ENCODE measurements around the gene CPSF3. TPM values are rescaled to one million over a fixed set of nuclear protein-coding genes. Genes with fewer than 3 reads are reported as not detected.

Gene CPSF3
- total RNA-seq, 1 experiment from 2014 or later = 68.5 TPM

GRCh38 chr2:9416267-9416961 is 7.0 kb upstream of the CPSF3 start:
- H3K79me2 ChIP-seq (ENCODE audit: insufficient read depth, low read length) = peaks cover 37% of the 10 kb centered on the region

More at GRCh38 chr2:9416267-9416961, 7.0 kb upstream of the CPSF3 start:
- no peaks in the 10 kb centered on the region for H3K9me3 ChIP-seq (ENCODE audit: control insufficient read depth in 1 of 2, insufficient read depth in 1 of 2, low read depth in 1 of 2, low read length in 2 of 2)
- H3K36me3 ChIP-seq (ENCODE audit: control insufficient read depth in 1 of 2, insufficient read depth in 2 of 2, low read length in 2 of 2) = peaks cover 0 to 4% of the 10 kb centered on the region in 2 experiments; a peak in 1 of 4 replicates
- H3K27me3 ChIP-seq (ENCODE audit: insufficient read depth, low read length) = no peaks in the 10 kb centered on the region
- no TSS peak for BruUV-seq (replicated peaks)
- H3K27ac ChIP-seq (ENCODE audit: low read depth, low read length) = no peak overlapping the region
- DNase-seq (ENCODE audit: low read depth, low spot score) (no peak), ATAC-seq (no peak)
- H3K4me2 ChIP-seq (ENCODE audit: low read length) = no peak overlapping the region
- H2AFZ ChIP-seq (ENCODE audit: low read depth, low read length, poor library complexity, severe bottlenecking) = no peak overlapping the region
- H4K20me1 ChIP-seq (ENCODE audit: insufficient read depth) = no peaks in the 10 kb centered on the region
- H3K4me1 ChIP-seq (ENCODE audit: control insufficient read depth in 1 of 2, insufficient read depth in 2 of 2, low read length in 2 of 2) = no peaks in the 10 kb centered on the region
- ChIA-PET RAD21 (ENCODE audit: low non-redundant PET in 1 of 2, low total read pairs in 2 of 2, uncharacterized antibody in 2 of 2, unreplicated experiment in 2 of 2) (no interaction called here), POLR2A (no interaction called here), CTCF (no interaction called here)
- no peak for TF ChIP-seq CEBPB (IDR thresholded peaks at IDR 0.05; ENCODE audit: low read depth)
- no peak for TF ChIP-seq JUND (IDR thresholded peaks at IDR 0.05)
- no peak for TF ChIP-seq ELF1 (IDR thresholded peaks at IDR 0.05; ENCODE audit: borderline replicate concordance, low read depth)
- TF ChIP-seq SP1 (IDR thresholded peaks at IDR 0.05; ENCODE audit: low read depth) = no peak
- TF ChIP-seq EGR1 (IDR thresholded peaks at IDR 0.05; ENCODE audit: low read depth) = no peak
- TF ChIP-seq EZH2phosphoT487 (IDR thresholded peaks at IDR 0.05; ENCODE audit: borderline replicate concordance) = no peak
- TF ChIP-seq FOSL1 (IDR thresholded peaks at IDR 0.05; ENCODE audit: low read depth) = no peak
- no peak for TF ChIP-seq REST (IDR thresholded peaks at IDR 0.05; ENCODE audit: low read depth)
- TF ChIP-seq YY1 (IDR thresholded peaks at IDR 0.05; ENCODE audit: extremely low read depth, insufficient replicate concordance, low read depth, low read length) = no peak
- no peak for TF ChIP-seq ZBTB33 (IDR thresholded peaks at IDR 0.05; ENCODE audit: extremely low read depth, insufficient replicate concordance, low read length)
- no peak for TF ChIP-seq SRF (IDR thresholded peaks at IDR 0.05; ENCODE audit: low read depth)
- no peak for TF ChIP-seq SIN3A (IDR thresholded peaks at IDR 0.05; ENCODE audit: low read depth)
- no peak for TF ChIP-seq POLR2AphosphoS5 (IDR thresholded peaks at IDR 0.05; ENCODE audit: low read depth, low read length)
- no peak for TF ChIP-seq EZH2 (IDR thresholded peaks at IDR 0.05)
- TF ChIP-seq CBX3 (IDR thresholded peaks at IDR 0.05; ENCODE audit: low read depth) = no peak
- no peak for TF ChIP-seq ATF3 (IDR thresholded peaks at IDR 0.05)
- TF ChIP-seq POLR2A (IDR thresholded peaks at IDR 0.05; ENCODE audit: borderline replicate concordance, extremely low read depth, insufficient read depth, insufficient read length) = no peak
- TF ChIP-seq, protein P1, sequence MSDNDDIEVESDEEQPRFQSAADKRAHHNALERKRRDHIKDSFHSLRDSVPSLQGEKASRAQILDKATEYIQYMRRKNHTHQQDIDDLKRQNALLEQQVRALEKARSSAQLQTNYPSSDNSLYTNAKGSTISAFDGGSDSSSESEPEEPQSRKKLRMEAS (IDR thresholded peaks at IDR 0.05) = no peak
- TF ChIP-seq RAD21 (IDR thresholded peaks at IDR 0.05; ENCODE audit: low read depth) = no peak
- no peak for TF ChIP-seq CTCF (IDR thresholded peaks at IDR 0.05 in 2 of 3, conservative IDR thresholded peaks at IDR 0.05 in 1 of 3; ENCODE audit: borderline replicate concordance in 1 of 3, insufficient read depth in 1 of 3, low read depth in 2 of 3, low read length in 2 of 3)
- intact Hi-C loops (cut with micrococcal nuclease) = no loop called here
- no peak overlapping the region for H3K4me3 ChIP-seq (replicated peaks in 1 of 2; ENCODE audit: low read depth in 1 of 2, low read length in 2 of 2)
- H3K9me2 ChIP-seq (ENCODE audit: insufficient read depth) = no peaks in the 10 kb centered on the region
- no peak overlapping the region for H3K9ac ChIP-seq (ENCODE audit: low read length)

All from HCT116 (cell line).